Activated T-cell treated with anti-CD3 and anti-CD28 coated beads, Interleukin-2, amount 50 U/mL, for 72 hours (primary cell): Measurements from ENCODE around the gene ERC2. TPM values are rescaled to one million over a fixed set of nuclear protein-coding genes. Genes with fewer than 3 reads are reported as not detected.

Experiments used
- ATAC-seq, 2 donors: fragments of 150-1000 bp; cut with Tn5 transposase; replicated peaks in 1 of 2; 2 replicates each; pipeline ENCODE4 v1.10.0; 2021; ENCODE audit warnings: moderate library complexity in 2 of 2, mild to moderate bottlenecking in 1 of 2
- DNase-seq, 2 donors: peaks; one replicate each; pipeline ENCODE4 v3.0.0; 2021 to 2022; ENCODE audit warnings: mixed read lengths in 1 of 2
- H3K27ac Mint-ChIP-seq: one replicate; pipeline ENCODE4 v1.8.0; 2022; ENCODE audit warnings: mild to moderate bottlenecking, moderate library complexity, mixed read lengths
- H3K27me3 Mint-ChIP-seq: one replicate; pipeline ENCODE4 v1.8.0; 2022; ENCODE audit warnings: low read depth, mixed read lengths
- H3K36me3 Mint-ChIP-seq, 2 donors: one replicate each; pipeline ENCODE4 v1.8.0; 2022; ENCODE audit warnings: mixed read lengths in 2 of 2, mild to moderate bottlenecking in 1 of 2; ENCODE audit not compliant: insufficient read depth in 2 of 2
- H3K4me1 Mint-ChIP-seq: one replicate; pipeline ENCODE4 v1.8.0; 2022; ENCODE audit warnings: low read depth, mixed read lengths
- H3K4me3 Mint-ChIP-seq, 2 donors: one replicate each; pipeline ENCODE4 v1.8.0; 2022; ENCODE audit warnings: mild to moderate bottlenecking in 2 of 2, mixed read lengths in 2 of 2, moderate library complexity in 2 of 2
- H3K9me3 Mint-ChIP-seq, 2 donors: one replicate each; pipeline ENCODE4 v1.8.0; 2022; ENCODE audit warnings: mixed read lengths in 2 of 2
- total RNA-seq, 2 donors: library from RNA; stranded (reverse); gene quantifications; one replicate each; pipeline ENCODE4 v1.2.3, GENCODE V29; 2022

The ERC2 gene
- total RNA-seq, 2 donors from 2014 or later: 0.19 to 0.35 TPM

DNA sequence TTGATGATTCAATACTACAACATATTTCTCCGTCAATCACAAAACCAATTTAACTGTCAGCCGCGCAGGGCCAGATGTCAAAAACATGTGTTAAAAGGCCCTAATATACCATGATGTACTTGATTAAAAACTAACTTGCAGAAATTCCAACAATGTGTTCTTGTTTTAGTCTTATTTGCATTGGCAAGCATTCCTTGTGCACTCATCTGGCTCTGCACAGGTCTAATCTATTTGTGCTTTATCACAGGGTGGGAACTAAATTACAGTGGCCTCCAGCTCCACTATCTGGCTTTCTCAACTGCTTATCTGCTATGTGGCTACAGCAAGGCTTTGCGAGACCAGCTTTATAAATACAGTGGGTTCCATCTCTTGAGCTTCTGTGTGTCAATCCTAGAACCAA, 455.5 kb downstream of the ERC2 start:
- Mint-ChIP-seq H3K9me3 (peaks cover 2% of the 10 kb centered on the region in 2 donors), H3K27me3 (no peaks in the 10 kb centered on the region)

DNA sequence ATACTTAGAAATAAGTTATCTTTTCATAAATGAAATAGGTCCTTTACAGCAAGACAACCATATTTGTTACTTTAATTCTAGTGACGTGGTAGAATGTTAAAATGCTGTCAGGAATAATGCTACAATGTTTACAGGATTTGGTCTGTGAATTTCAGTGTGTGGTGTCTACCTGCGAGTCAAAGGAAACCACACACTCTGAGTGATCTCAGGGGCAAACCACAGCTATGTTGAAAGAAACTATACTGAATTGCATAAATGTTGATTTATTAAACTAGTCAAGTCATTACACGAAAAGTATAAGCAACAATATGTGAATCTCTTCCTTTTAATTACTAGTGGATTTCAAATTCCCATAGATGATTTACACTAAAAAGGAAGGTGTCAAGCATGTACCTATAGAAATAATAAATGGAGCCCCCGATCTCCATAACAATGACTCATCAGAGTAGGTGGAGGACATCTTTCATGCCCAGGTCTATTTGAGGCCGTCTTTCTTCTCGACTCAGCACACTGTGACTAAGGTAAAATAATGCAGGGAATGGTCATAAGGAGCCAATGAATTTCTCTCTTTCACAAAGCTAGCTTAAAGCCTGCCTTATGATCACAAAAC, 463.0 kb downstream of the ERC2 start:
- Mint-ChIP-seq H3K27ac (no peak overlapping the region), H3K4me1 (no peaks in the 10 kb centered on the region), H3K27me3 (no peaks in the 10 kb centered on the region), H3K36me3 (no peaks in the 10 kb centered on the region), H3K9me3 (peaks cover 0 to 1% of the 10 kb centered on the region in 2 donors), H3K4me3 (no peak overlapping the region)
- ATAC-seq: no peak
- no peak for DNase-seq

More for the DNA sequence above, 455.5 kb downstream of the ERC2 start:
- Mint-ChIP-seq H3K27ac (no peak overlapping the region), H3K4me1 (no peaks in the 10 kb centered on the region), H3K36me3 (no peaks in the 10 kb centered on the region), H3K4me3 (no peak overlapping the region)
- ATAC-seq: no peak
- DNase-seq: no peak

DNA sequence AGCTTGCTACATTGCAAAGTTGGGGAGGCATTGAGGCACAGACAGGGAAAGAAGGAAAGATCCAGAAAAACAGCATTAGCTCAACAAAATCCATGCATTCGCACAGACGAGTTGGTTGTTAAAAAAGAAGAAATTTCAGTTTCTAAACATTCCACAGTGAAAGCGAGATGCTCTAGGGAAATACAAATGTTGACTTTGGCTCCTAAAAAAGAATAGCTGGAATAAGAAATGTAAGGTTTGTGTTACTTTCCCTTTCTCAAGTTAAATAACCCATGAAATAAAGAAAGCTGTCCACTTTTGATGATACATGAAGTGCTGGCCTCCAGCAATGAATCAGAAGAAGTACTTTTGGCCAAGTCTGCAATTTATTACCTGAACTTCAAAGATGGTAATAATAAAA, 465.1 kb downstream of the ERC2 start:
- Mint-ChIP-seq H3K4me3 (no peak overlapping the region), H3K27me3 (no peaks in the 10 kb centered on the region)

DNA sequence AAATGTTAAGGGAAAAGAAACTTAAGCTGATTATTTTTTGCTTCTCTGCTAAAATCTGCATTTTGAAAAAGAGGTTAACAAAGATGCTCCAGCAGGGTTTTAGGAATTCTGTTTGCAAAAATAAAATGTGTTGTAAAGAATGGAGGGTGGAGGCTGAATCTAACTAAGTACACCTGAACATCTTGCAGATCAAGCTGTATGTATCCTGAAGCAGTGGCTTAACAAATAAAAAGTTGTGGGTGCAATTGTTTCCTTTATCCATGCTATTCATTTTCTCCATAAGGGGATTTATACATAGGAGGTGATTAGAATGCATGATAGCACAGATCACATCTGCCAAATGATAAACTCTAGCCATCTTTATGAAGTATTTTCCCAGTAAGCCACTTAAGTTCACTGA, 466.3 kb downstream of the ERC2 start:
- no peaks in the 10 kb centered on the region for H3K4me1 Mint-ChIP-seq
- H3K27ac Mint-ChIP-seq: no peak overlapping the region
- no peaks in the 10 kb centered on the region for H3K36me3 Mint-ChIP-seq
- ATAC-seq (no peak), DNase-seq (no peak)
- peaks cover 0 to 1% of the 10 kb centered on the region in 2 donors for H3K9me3 Mint-ChIP-seq
- no peaks in the 10 kb centered on the region for H3K27me3 Mint-ChIP-seq
- H3K4me3 Mint-ChIP-seq: no peak overlapping the region

More for the DNA sequence above, 465.1 kb downstream of the ERC2 start:
- ATAC-seq: no peak
- no peak overlapping the region for H3K27ac Mint-ChIP-seq
- no peak for DNase-seq
- no peaks in the 10 kb centered on the region for H3K4me1 Mint-ChIP-seq
- H3K36me3 Mint-ChIP-seq: no peaks in the 10 kb centered on the region
- peaks cover 0 to 1% of the 10 kb centered on the region in 2 donors for H3K9me3 Mint-ChIP-seq

DNA sequence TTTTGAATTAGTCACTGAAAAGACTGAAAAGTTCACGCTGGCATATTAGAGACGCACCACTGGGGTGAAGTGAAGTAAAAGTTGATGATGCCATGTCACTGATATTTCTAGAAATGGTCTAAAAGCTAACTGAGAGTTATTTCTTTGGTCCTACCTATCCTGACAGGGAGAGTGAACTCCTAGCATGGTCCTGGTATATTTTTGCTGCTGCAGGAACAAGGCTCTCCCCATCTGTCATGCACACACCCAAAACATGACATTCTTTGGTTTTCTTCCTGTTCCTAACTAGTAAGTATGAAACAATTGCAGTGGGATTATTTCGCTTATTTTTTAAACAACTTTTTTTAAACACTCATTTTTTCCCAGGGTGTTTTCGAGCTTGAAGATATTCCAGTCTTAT, 466.7 kb downstream of the ERC2 start:
- no peak overlapping the region for H3K4me3 Mint-ChIP-seq
- no peaks in the 10 kb centered on the region for H3K4me1 Mint-ChIP-seq
- no peak for ATAC-seq
- peaks cover 0 to 1% of the 10 kb centered on the region in 2 donors for H3K9me3 Mint-ChIP-seq
- no peak for DNase-seq
- H3K27ac Mint-ChIP-seq: no peak overlapping the region
- no peaks in the 10 kb centered on the region for H3K36me3 Mint-ChIP-seq
- H3K27me3 Mint-ChIP-seq: no peaks in the 10 kb centered on the region

DNA sequence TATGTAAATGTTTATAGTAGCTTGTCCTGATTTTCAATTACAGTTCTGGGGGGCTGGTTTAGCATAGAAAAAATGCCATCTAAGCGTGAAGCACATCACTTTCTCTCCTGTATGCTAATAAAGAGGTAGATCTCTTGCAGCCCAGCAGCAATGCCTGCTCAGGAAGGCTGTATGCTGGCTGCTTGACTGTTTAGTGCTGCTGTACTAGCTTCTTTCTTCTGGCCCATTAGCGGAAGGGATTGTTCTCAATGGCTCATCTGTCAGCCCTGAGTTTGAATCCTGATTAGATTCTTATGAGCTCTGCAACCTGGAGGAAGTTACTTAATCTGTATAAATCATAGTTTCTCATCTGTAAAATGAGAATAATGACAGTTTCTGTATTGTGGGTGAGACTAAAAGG, 478.9 kb downstream of the ERC2 start:
- no peak overlapping the region for H3K27ac Mint-ChIP-seq
- DNase-seq: no peak
- H3K36me3 Mint-ChIP-seq: no peaks in the 10 kb centered on the region
- no peak for ATAC-seq
- H3K9me3 Mint-ChIP-seq: no peaks in the 10 kb centered on the region
- H3K4me1 Mint-ChIP-seq: no peaks in the 10 kb centered on the region
- H3K27me3 Mint-ChIP-seq: peaks cover 9% of the 10 kb centered on the region
- H3K4me3 Mint-ChIP-seq: no peak overlapping the region

DNA sequence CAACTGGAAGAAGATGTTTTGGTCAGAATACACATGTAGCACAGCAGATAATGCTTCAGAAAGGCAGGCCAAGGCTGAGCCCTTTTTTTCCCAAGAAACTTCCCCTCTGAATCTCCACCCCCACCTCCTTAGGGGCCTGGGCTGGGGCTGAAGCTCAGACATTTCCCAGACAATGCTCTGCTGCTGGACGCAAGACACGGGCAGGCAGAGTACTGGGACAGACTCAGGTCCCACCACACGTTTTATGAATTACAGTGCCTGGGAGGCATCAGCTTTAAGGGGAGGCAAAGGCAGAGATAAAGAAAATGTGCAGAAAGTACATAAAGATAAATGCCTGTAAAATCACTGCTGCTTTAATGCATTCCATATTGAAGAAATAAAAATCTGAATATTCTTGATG, 479.4 kb downstream of the ERC2 start:
- no peak for DNase-seq
- no peak overlapping the region for H3K27ac Mint-ChIP-seq
- H3K9me3 Mint-ChIP-seq: no peaks in the 10 kb centered on the region
- peaks cover 14% of the 10 kb centered on the region for H3K27me3 Mint-ChIP-seq
- no peaks in the 10 kb centered on the region for H3K36me3 Mint-ChIP-seq
- ATAC-seq: no peak
- H3K4me3 Mint-ChIP-seq: no peak overlapping the region
- H3K4me1 Mint-ChIP-seq: no peaks in the 10 kb centered on the region

DNA sequence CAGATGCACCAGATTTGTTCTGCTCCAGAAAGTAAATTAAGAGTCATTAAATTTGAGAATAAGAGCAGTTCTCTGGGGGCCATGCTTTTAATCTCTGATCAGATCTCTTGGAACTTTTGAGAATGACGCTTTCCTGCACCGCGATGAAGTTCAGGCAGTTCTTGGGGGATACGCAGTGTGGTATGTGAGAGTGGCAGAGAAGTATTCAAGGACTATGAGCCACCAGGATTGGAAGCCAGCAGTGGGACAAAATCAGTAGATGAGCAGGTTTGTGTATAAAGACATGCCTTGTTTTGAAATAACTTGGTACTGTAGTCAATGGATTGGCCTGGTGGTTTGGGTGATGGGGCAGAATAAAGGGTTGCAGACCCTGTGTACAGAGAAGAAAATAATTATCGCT, 483.6 kb downstream of the ERC2 start:
- Mint-ChIP-seq H3K9me3 (no peaks in the 10 kb centered on the region), H3K4me3 (no peak overlapping the region), H3K27me3 (peaks cover 9% of the 10 kb centered on the region), H3K36me3 (no peaks in the 10 kb centered on the region), H3K4me1 (no peaks in the 10 kb centered on the region), H3K27ac (no peak overlapping the region)
- no peak for ATAC-seq
- DNase-seq: no peak

DNA sequence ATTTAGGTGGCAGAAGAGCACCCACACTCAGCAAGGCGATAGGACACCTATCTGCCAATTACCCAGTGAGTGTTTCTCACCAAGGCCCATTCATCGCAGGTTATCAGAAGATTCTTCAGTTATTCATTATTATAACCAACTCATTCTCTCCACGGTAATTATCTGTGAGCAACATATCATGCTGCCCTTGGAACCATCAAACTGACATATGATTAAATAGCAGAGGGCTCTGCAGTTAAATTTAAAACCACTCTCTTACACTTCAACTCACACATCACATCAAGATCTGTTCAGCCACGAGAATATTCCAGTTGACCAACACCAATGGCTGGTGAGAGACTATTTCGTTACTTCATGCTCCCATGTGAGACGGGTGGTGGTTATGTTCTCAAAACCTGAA, 489.3 kb downstream of the ERC2 start:
- no peak for ATAC-seq
- H3K9me3 Mint-ChIP-seq: no peaks in the 10 kb centered on the region
- no peak overlapping the region for H3K27ac Mint-ChIP-seq

DNA sequence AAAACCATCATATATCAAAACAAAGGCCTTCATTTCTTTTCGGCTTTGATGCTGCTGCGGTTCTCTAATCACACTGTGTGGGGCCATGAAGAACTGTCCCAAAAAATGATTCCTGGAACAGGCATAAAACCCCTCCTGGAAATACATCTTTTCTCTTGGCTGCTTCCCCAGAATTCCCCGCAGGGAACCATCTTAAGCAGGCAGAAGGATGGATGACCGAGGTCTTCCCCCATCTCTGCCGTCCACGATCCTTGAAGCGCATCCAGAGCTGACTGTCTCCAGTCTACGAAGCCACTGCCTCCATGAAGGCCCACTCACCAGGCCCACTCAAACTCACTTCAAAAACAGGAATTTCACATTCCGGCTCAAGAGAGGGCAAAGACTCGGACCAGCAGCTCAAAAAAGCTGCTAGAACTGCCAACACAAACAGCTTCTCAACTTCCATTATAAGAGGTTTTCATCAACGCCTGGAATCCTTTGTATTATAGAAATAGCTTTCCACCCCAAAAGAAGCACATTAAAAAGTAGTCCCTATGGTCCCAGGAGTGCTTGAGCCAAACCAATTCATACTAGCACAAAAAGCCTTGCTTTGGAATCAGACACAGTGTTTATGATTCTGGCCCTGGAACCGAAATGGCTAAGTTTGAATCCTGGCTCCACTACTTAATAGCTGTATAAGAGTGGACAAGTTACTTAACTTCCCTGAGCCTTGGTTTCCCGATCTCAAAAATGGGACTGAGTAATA, 493.7 kb downstream of the ERC2 start:
- DNase-seq (no peak), ATAC-seq (no peak)
- H3K36me3 Mint-ChIP-seq: no peaks in the 10 kb centered on the region
- H3K4me3 Mint-ChIP-seq: no peak overlapping the region
- H3K9me3 Mint-ChIP-seq: peaks cover 0 to 4% of the 10 kb centered on the region in 2 donors
- H3K27me3 Mint-ChIP-seq: no peaks in the 10 kb centered on the region
- H3K4me1 Mint-ChIP-seq: no peaks in the 10 kb centered on the region
- H3K27ac Mint-ChIP-seq: no peak overlapping the region

More for the DNA sequence above, 489.3 kb downstream of the ERC2 start:
- no peaks in the 10 kb centered on the region for H3K4me1 Mint-ChIP-seq
- no peak overlapping the region for H3K4me3 Mint-ChIP-seq
- no peaks in the 10 kb centered on the region for H3K36me3 Mint-ChIP-seq
- peaks cover under 1% of the 10 kb centered on the region for H3K27me3 Mint-ChIP-seq
- no peak for DNase-seq

DNA sequence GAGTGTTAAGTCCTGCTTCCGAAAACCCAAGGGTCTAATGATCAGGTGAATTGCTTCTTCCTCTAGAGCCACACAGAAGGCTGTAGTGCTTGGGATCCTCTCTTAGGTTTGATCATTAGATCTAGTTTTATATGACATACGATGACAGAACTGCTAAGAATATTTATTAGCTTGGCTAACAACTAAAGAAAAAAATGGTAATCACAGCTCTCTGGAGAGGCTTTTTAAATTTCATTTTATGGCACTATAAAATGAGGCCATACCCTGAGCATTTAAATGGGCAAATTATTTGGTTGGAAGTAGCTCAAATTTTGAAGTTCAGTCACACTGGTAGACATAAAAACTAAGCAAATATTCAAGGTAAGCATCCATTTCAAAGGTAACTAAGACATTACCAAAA, 498.6 kb downstream of the ERC2 start:
- H3K36me3 Mint-ChIP-seq: no peaks in the 10 kb centered on the region
- DNase-seq (no peak), ATAC-seq (no peak)
- H3K4me3 Mint-ChIP-seq: no peak overlapping the region
- no peak overlapping the region for H3K27ac Mint-ChIP-seq
- no peaks in the 10 kb centered on the region for H3K27me3 Mint-ChIP-seq
- peaks cover 8% of the 10 kb centered on the region for H3K4me1 Mint-ChIP-seq
- peaks cover 3 to 8% of the 10 kb centered on the region in 2 donors for H3K9me3 Mint-ChIP-seq

DNA sequence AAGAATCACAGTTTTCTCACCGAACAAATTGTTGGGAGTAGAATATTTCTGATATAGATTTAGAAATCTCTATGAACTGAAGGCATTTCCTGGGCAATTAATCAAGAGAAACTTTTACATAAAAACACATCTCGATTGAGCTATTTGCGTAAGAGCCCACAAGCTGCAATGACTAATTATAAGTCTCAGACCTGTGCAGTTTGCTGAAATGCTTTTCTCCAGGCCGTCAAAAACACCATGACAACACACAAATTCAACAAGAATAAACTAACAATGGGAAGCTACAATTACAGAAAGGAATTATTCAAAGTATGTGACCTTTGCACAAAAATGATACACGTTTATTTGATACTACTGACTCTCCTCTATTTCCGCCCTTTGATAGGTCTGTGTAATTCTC, 499.9 kb downstream of the ERC2 start:
- H3K4me1 Mint-ChIP-seq: peaks cover 8% of the 10 kb centered on the region
- H3K36me3 Mint-ChIP-seq: no peaks in the 10 kb centered on the region
- no peak for DNase-seq
- no peak for ATAC-seq
- H3K27me3 Mint-ChIP-seq: no peaks in the 10 kb centered on the region
- H3K27ac Mint-ChIP-seq: no peak overlapping the region
- H3K4me3 Mint-ChIP-seq: no peak overlapping the region
- peaks cover 3 to 8% of the 10 kb centered on the region in 2 donors for H3K9me3 Mint-ChIP-seq

DNA sequence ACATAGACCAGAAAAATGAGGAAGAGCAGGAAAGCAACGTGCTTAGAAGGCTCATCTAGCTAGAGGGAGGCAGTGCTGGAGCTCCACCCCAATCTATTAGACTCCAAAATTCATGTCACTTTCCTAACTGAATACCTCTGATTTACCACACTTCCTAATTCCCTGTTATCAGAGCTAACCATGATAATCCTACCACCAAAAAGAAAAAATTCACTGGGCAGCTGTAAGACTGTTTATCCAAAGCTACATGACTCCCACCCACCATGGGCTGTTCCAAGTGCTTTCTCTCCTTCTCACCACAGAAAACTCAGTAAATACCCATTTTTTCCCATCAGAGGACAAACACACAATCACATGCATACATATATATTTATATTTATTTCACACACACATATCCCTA, 501.7 kb downstream of the ERC2 start:
- Mint-ChIP-seq H3K9me3 (peaks cover 3 to 4% of the 10 kb centered on the region in 2 donors), H3K4me3 (no peak overlapping the region), H3K4me1 (peaks cover 8% of the 10 kb centered on the region), H3K27ac (peak overlapping the region; percentile 0), H3K36me3 (no peaks in the 10 kb centered on the region), H3K27me3 (no peaks in the 10 kb centered on the region)
- DNase-seq: no peak
- ATAC-seq: no peak

DNA sequence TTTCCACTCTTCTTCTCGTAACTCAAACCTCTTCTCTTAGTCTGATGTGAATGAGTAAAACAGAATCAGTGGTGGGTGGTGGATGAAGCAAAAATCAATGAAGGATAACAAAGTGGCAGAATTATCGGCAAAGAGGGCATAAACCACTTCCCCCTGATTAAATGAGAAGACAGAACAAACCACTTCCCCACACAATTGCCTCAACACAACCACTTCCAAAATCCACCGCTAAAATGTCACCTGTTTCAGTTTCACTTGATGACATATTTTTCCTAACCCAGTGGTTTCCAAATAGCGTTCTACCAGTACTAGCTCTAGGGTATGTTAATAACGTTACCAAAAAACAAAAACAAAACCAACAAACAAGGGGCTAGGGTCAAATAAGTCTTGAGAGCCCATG, 502.5 kb downstream of the ERC2 start:
- Mint-ChIP-seq H3K4me1 (peaks cover 8% of the 10 kb centered on the region), H3K9me3 (peaks cover 3 to 4% of the 10 kb centered on the region in 2 donors), H3K27me3 (no peaks in the 10 kb centered on the region), H3K4me3 (peak overlapping the region in 1 of 2 donors; percentile 8), H3K36me3 (no peaks in the 10 kb centered on the region), H3K27ac (no peak overlapping the region)
- peak; percentile 18 to 61 for ATAC-seq
- DNase-seq: no peak
